Activated CD4-positive, alpha-beta T cell treated with anti-CD3 and anti-CD28 coated beads for 36 hours (primary cell): ENCODE data around the gene BRMS1. TPM values are rescaled to one million over a fixed set of nuclear protein-coding genes. Genes with fewer than 3 reads are reported as not detected.
"Not testable (repeated sequence)": the region's sequence is repeated elsewhere in the genome, so short reads cannot be mapped to it uniquely, and the experiment has no call there.

ENCODE experiments used
- ATAC-seq: fragments of 200-7000 bp; cut with Tn5 transposase; one replicate; pipeline ENCODE4 v1.10.0; 2021; ENCODE audit warnings: mild to moderate bottlenecking, moderate library complexity
- CTCF ChIA-PET: fragments of 350-600 bp; sonication (Branson Sonifier 250); formaldehyde crosslinking; loops from one replicate; lab custom pipeline; 2021; ENCODE audit warnings: antibody characterized with exemption; lab: Charles Lee
- POLR2A ChIA-PET: fragments of 350-600 bp; sonication (Branson Sonifier 250); formaldehyde crosslinking; loops from one replicate; lab custom pipeline; 2021; ENCODE audit warnings: antibody characterized with exemption, inconsistent platforms; lab: Charles Lee
- DNase-seq: peaks from one replicate; pipeline ENCODE4 v3.0.0-alpha.2; 2020
- H3K27ac Mint-ChIP-seq: one replicate; pipeline ENCODE4 v1.8.0; 2021; ENCODE audit warnings: mixed read lengths
- H3K27me3 Mint-ChIP-seq: one replicate; pipeline ENCODE4 v1.8.0; 2021; ENCODE audit warnings: mixed read lengths
- H3K36me3 Mint-ChIP-seq: one replicate; pipeline ENCODE4 v1.8.0; 2021; ENCODE audit warnings: low read depth, mixed read lengths
- H3K4me1 Mint-ChIP-seq: one replicate; pipeline ENCODE4 v1.8.0; 2021; ENCODE audit warnings: mixed read lengths
- H3K4me3 Mint-ChIP-seq: one replicate; pipeline ENCODE4 v1.8.0; 2021; ENCODE audit warnings: mild to moderate bottlenecking, moderate library complexity, mixed read lengths
- H3K9me3 Mint-ChIP-seq: one replicate; pipeline ENCODE4 v1.8.0; 2021; ENCODE audit warnings: low read depth, mixed read lengths
- intact Hi-C, 2 experiments: fragments of 100-400 bp; cut with DNase I in 1 of 2; cut with micrococcal nuclease in 1 of 2; formaldehyde crosslinking; loops; one replicate each; pipeline versions ENCODE4 v1.14.2 to v1.15.1; 2022 to 2024; cut with DNase I, micrococcal nuclease
- total RNA-seq, 2 experiments: library from RNA; stranded (reverse); gene quantifications; one replicate each; pipeline ENCODE4 v1.2.3, GENCODE V29; 2021

BRMS1 gene
- total RNA-seq, 2 experiments from 2014 or later, result 29.2 to 30.2 TPM

- Mint-ChIP-seq H3K4me3 (peak overlapping the region; percentile 79), H3K27me3 (no peaks in the 10 kb centered on the region), H3K9me3 (no peaks in the 10 kb centered on the region), H3K4me1 (peaks cover 39% of the 10 kb centered on the region), H3K27ac (peak overlapping the region; percentile 90), H3K36me3 (no peaks in the 10 kb centered on the region)
- DNase-seq, result peak; percentile 97
- intact Hi-C loops, result loop anchor here (1.0 kb wide), 19 partner anchors 16 to 531 kb away; partner anchors contain the start of genes DPP3 (in 2 of the 2), YIF1A (in 2 of the 2), ACTN3 (in 1 of the 2) and B4GAT1 (in 1 of the 2)
- ChIA-PET POLR2A (interaction anchor here (0.6 to 1.6 kb wide), 5 partner anchors 21 to 325 kb away, joined by 3 to 4 read pairs (median 3); partner anchors contain the start of genes RBM4, TMEM151A and YIF1A), CTCF (interaction anchor here (0.5 to 6.4 kb wide), 19 partner anchors 9 to 586 kb away, joined by 3 to 34 read pairs (median 6); partner anchors contain the start of genes BRMS1, CCDC85B, TMEM151A and YIF1A)
- peak; percentile 65 for ATAC-seq
Measured at GRCh38 chr11:66312549-66313320, 32.2 kb downstream of the BRMS1 start.

GRCh38 chr11:66311965-66312548 is 32.8 kb downstream of the BRMS1 start:
- Mint-ChIP-seq H3K27me3 (no peaks in the 10 kb centered on the region), H3K4me3 (peak overlapping the region; percentile 79), H3K4me1 (peaks cover 33% of the 10 kb centered on the region), H3K36me3 (no peaks in the 10 kb centered on the region), H3K27ac (peak overlapping the region; percentile 91), H3K9me3 (no peaks in the 10 kb centered on the region)
- ChIA-PET CTCF (interaction anchor here (0.5 to 6.4 kb wide), 29 partner anchors 10 to 586 kb away, joined by 3 to 34 read pairs (median 4); partner anchors contain the start of genes B4GAT1, BRMS1, CCDC85B and MRPL11), POLR2A (interaction anchor here (0.6 to 1.6 kb wide), 5 partner anchors 21 to 326 kb away, joined by 3 to 4 read pairs (median 3); partner anchors contain the start of genes RBM4, TMEM151A and YIF1A)
- intact Hi-C loops, result loop anchor here (1.0 kb wide), 19 partner anchors 16 to 531 kb away; partner anchors contain the start of genes DPP3 (in 2 of the 2), YIF1A (in 2 of the 2), ACTN3 (in 1 of the 2) and B4GAT1 (in 1 of the 2)
- ATAC-seq, result peak; percentile 83
- peak; percentile 98 for DNase-seq

GRCh38 chr11:66311470-66311964 is 33.4 kb downstream of the BRMS1 start:
- CTCF ChIA-PET, result interaction anchor here (0.6 to 6.4 kb wide), 25 partner anchors 10 to 191 kb away, joined by 3 to 34 read pairs (median 4); partner anchors contain the start of genes B4GAT1, BRMS1, MRPL11 and RIN1
- H3K27me3 Mint-ChIP-seq, result no peaks in the 10 kb centered on the region
- POLR2A ChIA-PET, result interaction anchor here (1.6 kb wide), 1 partner anchor 22 kb away, joined by 4 read pairs; the partner anchor contains the start of gene YIF1A
- H3K4me1 Mint-ChIP-seq, result peaks cover 32% of the 10 kb centered on the region
- no peaks in the 10 kb centered on the region for H3K36me3 Mint-ChIP-seq
- ATAC-seq, result no peak
- intact Hi-C loops, result no loop called here
- no peaks in the 10 kb centered on the region for H3K9me3 Mint-ChIP-seq
- H3K27ac Mint-ChIP-seq, result peak overlapping the region; percentile 91
- DNase-seq, result no peak
- H3K4me3 Mint-ChIP-seq, result peak overlapping the region; percentile 79

GRCh38 chr11:66310803-66311440 is 34.0 kb downstream of the BRMS1 start:
- intact Hi-C loops, DNase-seq, H3K9me3 Mint-ChIP-seq, H3K36me3 Mint-ChIP-seq, ATAC-seq, H3K27me3 Mint-ChIP-seq, H3K27ac Mint-ChIP-seq, H3K4me3 Mint-ChIP-seq, POLR2A ChIA-PET: not testable (repeated sequence)
- CTCF ChIA-PET, result interaction anchor here (0.6 to 6.4 kb wide), 26 partner anchors 9 to 192 kb away, joined by 3 to 34 read pairs (median 4); partner anchors contain the start of genes B4GAT1, BRMS1, MRPL11 and RIN1
- H3K4me1 Mint-ChIP-seq, result peaks cover 30% of the 10 kb centered on the region

GRCh38 chr11:66310324-66310723 is 34.6 kb downstream of the BRMS1 start:
- intact Hi-C loops, result no loop called here
- no peak overlapping the region for H3K27ac Mint-ChIP-seq
- H3K4me3 Mint-ChIP-seq, result no peak overlapping the region
- DNase-seq (no peak), ATAC-seq (no peak)
- H3K4me1 Mint-ChIP-seq, result peaks cover 26% of the 10 kb centered on the region
- ChIA-PET POLR2A (no interaction called here), CTCF (interaction anchor here (0.6 to 6.4 kb wide), 5 partner anchors 22 to 93 kb away, joined by 3 to 34 read pairs (median 4); partner anchors contain the start of genes BRMS1 and YIF1A)
- no peaks in the 10 kb centered on the region for H3K27me3 Mint-ChIP-seq
- no peaks in the 10 kb centered on the region for H3K9me3 Mint-ChIP-seq
- H3K36me3 Mint-ChIP-seq, result no peaks in the 10 kb centered on the region

- DNase-seq, result no peak
- intact Hi-C loops, result no loop called here
- ATAC-seq, result no peak
- Mint-ChIP-seq H3K36me3 (no peaks in the 10 kb centered on the region), H3K27ac (no peak overlapping the region), H3K4me1 (peaks cover 20% of the 10 kb centered on the region), H3K9me3 (no peaks in the 10 kb centered on the region), H3K4me3 (no peak overlapping the region), H3K27me3 (no peaks in the 10 kb centered on the region)
- ChIA-PET POLR2A (no interaction called here), CTCF (interaction anchor here (1.0 to 6.4 kb wide), 5 partner anchors 18 to 76 kb away, joined by 3 to 34 read pairs (median 4); partner anchors contain the start of genes RIN1, TMEM151A and YIF1A)
Measured at GRCh38 chr11:66309475-66309874, 35.4 kb downstream of the BRMS1 start.

- CTCF ChIA-PET, result interaction anchor here (0.5 to 2.3 kb wide), 4 partner anchors 9 to 543 kb away, joined by 3 to 10 read pairs (median 4); no protein-coding TSS in a partner anchor
Measured at GRCh38 chr11:66302656-66303055, 42.2 kb downstream of the BRMS1 start.

GRCh38 chr11:66299186-66299585 is 45.7 kb downstream of the BRMS1 start:
- DNase-seq, result no peak
- H3K9me3 Mint-ChIP-seq, result no peaks in the 10 kb centered on the region
- no peaks in the 10 kb centered on the region for H3K27me3 Mint-ChIP-seq
- no peak for ATAC-seq
- no peaks in the 10 kb centered on the region for H3K4me1 Mint-ChIP-seq
- ChIA-PET CTCF (interaction anchor here (1.5 kb wide), 1 partner anchor 12 kb away, joined by 6 read pairs; no protein-coding TSS in a partner anchor), POLR2A (no interaction called here)
- intact Hi-C loops, result no loop called here
- H3K27ac Mint-ChIP-seq, result no peak overlapping the region
- no peaks in the 10 kb centered on the region for H3K36me3 Mint-ChIP-seq
- no peak overlapping the region for H3K4me3 Mint-ChIP-seq

More at GRCh38 chr11:66302656-66303055, 42.2 kb downstream of the BRMS1 start:
- Mint-ChIP-seq H3K27me3 (no peaks in the 10 kb centered on the region), H3K36me3 (no peaks in the 10 kb centered on the region), H3K9me3 (no peaks in the 10 kb centered on the region), H3K27ac (no peak overlapping the region), H3K4me3 (no peak overlapping the region), H3K4me1 (no peaks in the 10 kb centered on the region)
- POLR2A ChIA-PET, result no interaction called here
- DNase-seq (no peak), ATAC-seq (no peak)
- intact Hi-C loops, result no loop called here

- no peak overlapping the region for H3K4me3 Mint-ChIP-seq
- ChIA-PET POLR2A (no interaction called here), CTCF (interaction anchor here (0.6 to 0.8 kb wide), 5 partner anchors 14 to 398 kb away, joined by 3 read pairs; no protein-coding TSS in a partner anchor)
- H3K36me3 Mint-ChIP-seq, result no peaks in the 10 kb centered on the region
- H3K9me3 Mint-ChIP-seq, result no peaks in the 10 kb centered on the region
- DNase-seq (no peak), ATAC-seq (no peak)
- no peak overlapping the region for H3K27ac Mint-ChIP-seq
- peaks cover 4% of the 10 kb centered on the region for H3K27me3 Mint-ChIP-seq
- H3K4me1 Mint-ChIP-seq, result no peaks in the 10 kb centered on the region
- intact Hi-C loops, result no loop called here
Measured at GRCh38 chr11:66297610-66298009, 47.3 kb downstream of the BRMS1 start.
